Glutamatergic neuron (in vitro differentiated cells): Measurements from ENCODE around the gene LPA. TPM values are rescaled to one million over a fixed set of nuclear protein-coding genes. Genes with fewer than 3 reads are reported as not detected.
"Not testable (repeated sequence)": the region's sequence is repeated elsewhere in the genome, so short reads cannot be mapped to it uniquely, and the experiment has no call there.

Experiments
- DNase-seq: peaks from one replicate; pipeline ENCODE4 v3.0.0; 2022
- H3K27ac Mint-ChIP-seq: one replicate; pipeline ENCODE4 v1.8.0; 2020; ENCODE audit warnings: mild to moderate bottlenecking, mixed read lengths, inconsistent platforms; ENCODE audit not compliant: unreplicated experiment
- H3K27me3 Mint-ChIP-seq: one replicate; pipeline ENCODE4 v1.8.0; 2020; ENCODE audit warnings: mild to moderate bottlenecking, moderate library complexity, mixed read lengths, inconsistent platforms; ENCODE audit not compliant: unreplicated experiment
- H3K36me3 Mint-ChIP-seq: one replicate; pipeline ENCODE4 v1.8.0; 2020; ENCODE audit warnings: mild to moderate bottlenecking, mixed read lengths, inconsistent platforms; ENCODE audit not compliant: unreplicated experiment
- H3K4me1 Mint-ChIP-seq: one replicate; pipeline ENCODE4 v1.8.0; 2020; ENCODE audit warnings: mild to moderate bottlenecking, low read depth, mixed read lengths, inconsistent platforms; ENCODE audit not compliant: unreplicated experiment
- H3K4me3 Mint-ChIP-seq: one replicate; pipeline ENCODE4 v1.8.0; 2020; ENCODE audit warnings: mild to moderate bottlenecking, mixed read lengths, inconsistent platforms; ENCODE audit not compliant: unreplicated experiment
- H3K9me3 Mint-ChIP-seq: one replicate; pipeline ENCODE4 v1.8.0; 2020; ENCODE audit warnings: mild to moderate bottlenecking, moderate library complexity, mixed read lengths, inconsistent platforms; ENCODE audit not compliant: unreplicated experiment
- CTCF ChIP-seq: fragments of 200-600 bp; sonication (generic); IDR thresholded peaks from one replicate; pipeline ENCODE4 v1.5.0; 2021; ENCODE audit not compliant: partially characterized antibody, unreplicated experiment
- total RNA-seq: library from RNA; stranded (reverse); fragmentation: NEBNext Ultra II Directional; extraction: Animal tissue kit (Norgen Biotek cat#: 25700); gene quantifications from one replicate; pipeline ENCODE4 v1.2.1, GENCODE V29; 2021; ENCODE audit not compliant: unreplicated experiment

Gene LPA
- total RNA-seq, 1 donor from 2014 or later, result 1.9 TPM

- H3K27me3 Mint-ChIP-seq, result peaks cover 4% of the 10 kb centered on the region
- peak; percentile 77 for DNase-seq
- H3K9me3 Mint-ChIP-seq, result peaks cover 2% of the 10 kb centered on the region
- peak overlapping the region; percentile 89 for H3K4me3 Mint-ChIP-seq
- no peak overlapping the region for H3K27ac Mint-ChIP-seq
- peak; percentile 80 for TF ChIP-seq CTCF
- H3K4me1 Mint-ChIP-seq, result no peaks in the 10 kb centered on the region
- H3K36me3 Mint-ChIP-seq, result no peaks in the 10 kb centered on the region
These were observed 15.3 kb upstream of the LPA start for GRCh38 chr6:160679402-160679769.

- H3K36me3 Mint-ChIP-seq, result no peaks in the 10 kb centered on the region
- no peak overlapping the region for H3K27ac Mint-ChIP-seq
- peaks cover 2% of the 10 kb centered on the region for H3K9me3 Mint-ChIP-seq
- no peaks in the 10 kb centered on the region for H3K4me1 Mint-ChIP-seq
- H3K27me3 Mint-ChIP-seq, result peaks cover 4% of the 10 kb centered on the region
- DNase-seq, result peak; percentile 41
- TF ChIP-seq CTCF, result no peak
- peak overlapping the region; percentile 89 for H3K4me3 Mint-ChIP-seq
These were observed 14.8 kb upstream of the LPA start for GRCh38 chr6:160678744-160679401.

- Mint-ChIP-seq H3K27ac (no peak overlapping the region), H3K27me3 (peaks cover 3% of the 10 kb centered on the region), H3K36me3 (no peaks in the 10 kb centered on the region), H3K4me1 (no peaks in the 10 kb centered on the region), H3K4me3 (no peak overlapping the region), H3K9me3 (no peaks in the 10 kb centered on the region)
- DNase-seq, result no peak
- no peak for TF ChIP-seq CTCF
These were observed 14.2 kb upstream of the LPA start for GRCh38 chr6:160678230-160678629.

GRCh38 chr6:160676418-160676817 lies 12.3 kb upstream of the LPA start:
- not testable (repeated sequence) for H3K36me3 Mint-ChIP-seq, H3K4me1 Mint-ChIP-seq, H3K27me3 Mint-ChIP-seq, DNase-seq, H3K4me3 Mint-ChIP-seq, H3K27ac Mint-ChIP-seq, H3K9me3 Mint-ChIP-seq

- TF ChIP-seq CTCF, result no peak
- H3K27ac Mint-ChIP-seq, result no peak overlapping the region
- DNase-seq, result no peak
- no peaks in the 10 kb centered on the region for H3K4me1 Mint-ChIP-seq
- no peaks in the 10 kb centered on the region for H3K27me3 Mint-ChIP-seq
- H3K36me3 Mint-ChIP-seq, result no peaks in the 10 kb centered on the region
- H3K9me3 Mint-ChIP-seq, result no peaks in the 10 kb centered on the region
- no peak overlapping the region for H3K4me3 Mint-ChIP-seq
These were observed 4.5 kb upstream of the LPA start for GRCh38 chr6:160668589-160668988.
